AG04450 (cell line): ENCODE measurements around the gene MTTP. TPM values are rescaled to one million over a fixed set of nuclear protein-coding genes. Genes with fewer than 3 reads are reported as not detected.

ENCODE experiments used
- CTCF ChIA-PET: fragments of 300-600, 350-600 bp; formaldehyde crosslinking; extraction: SDS; loops from one replicate; lab custom pipeline; 2022; ENCODE audit warnings: antibody characterized with exemption, inconsistent platforms; lab: Charles Lee
- POLR2A ChIA-PET: fragments of 350-600 bp; formaldehyde crosslinking; extraction: SDS; loops from one replicate; lab custom pipeline; 2021; ENCODE audit warnings: antibody characterized with exemption, inconsistent platforms; lab: Yijun Ruan, JAX
- DNase-seq: peaks from one replicate; pipeline ENCODE4 v3.0.0-alpha.2; 2011; ENCODE audit warnings: low read depth, low spot score
- H3K27ac ChIP-seq: one replicate; pipeline ENCODE4 v1.5.1; 2012; ENCODE audit warnings: low read depth, low read length, control low read depth
- H3K27me3 ChIP-seq: one replicate; pipeline ENCODE4 v1.6.0; 2012; ENCODE audit warnings: low read length; ENCODE audit not compliant: control insufficient read depth, insufficient read depth
- H3K4me3 ChIP-seq: 2 replicates; pipeline ENCODE4 v1.5.1; 2011; ENCODE audit warnings: mild to moderate bottlenecking, low read depth, low read length, control low read depth
- H3K9me3 ChIP-seq: 2 replicates; pipeline ENCODE4 v1.5.1; 2012; ENCODE audit warnings: low read length; ENCODE audit not compliant: control insufficient read depth, insufficient read depth
- polyA plus RNA-seq: library from polyadenylated mRNA; depleted of rRNA; stranded (reverse); fragments of >200 nt; gene quantifications from 2 replicates; pipeline ENCODE4 v1.2.3, GENCODE V29; 2011
- TF ChIP-seq, protein P1 (sequence below): IDR thresholded peaks from 2 replicates; pipeline ENCODE4 v1.5.1; 2011; ENCODE audit warnings: low read depth, low read length, control low read depth, inconsistent platforms

MTTP gene
- polyA plus RNA-seq, 1 experiment: 0.02 TPM

DNA sequence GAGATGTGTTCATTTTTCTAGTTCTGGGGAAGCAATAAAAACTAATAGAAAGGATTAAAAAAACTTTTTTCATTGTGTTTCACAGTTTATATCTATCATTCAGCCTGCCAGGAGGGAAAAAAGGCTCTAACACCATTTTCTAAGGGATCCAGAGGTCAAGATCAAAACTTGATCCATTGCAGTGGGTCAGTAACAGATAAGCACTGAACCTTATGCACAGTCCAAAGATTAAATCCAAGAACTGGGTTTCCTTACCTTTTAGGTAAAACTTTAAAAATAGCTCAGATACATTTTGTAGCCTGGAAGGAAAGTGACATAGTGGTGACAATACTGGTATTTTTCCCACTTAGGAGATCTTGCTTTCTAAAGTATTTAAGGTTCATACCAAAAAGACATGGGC is 12.7 kb downstream of the MTTP start:
- H3K4me3 ChIP-seq: no peak overlapping the region
- H3K9me3 ChIP-seq: no peaks in the 10 kb centered on the region
- TF ChIP-seq, protein P1, sequence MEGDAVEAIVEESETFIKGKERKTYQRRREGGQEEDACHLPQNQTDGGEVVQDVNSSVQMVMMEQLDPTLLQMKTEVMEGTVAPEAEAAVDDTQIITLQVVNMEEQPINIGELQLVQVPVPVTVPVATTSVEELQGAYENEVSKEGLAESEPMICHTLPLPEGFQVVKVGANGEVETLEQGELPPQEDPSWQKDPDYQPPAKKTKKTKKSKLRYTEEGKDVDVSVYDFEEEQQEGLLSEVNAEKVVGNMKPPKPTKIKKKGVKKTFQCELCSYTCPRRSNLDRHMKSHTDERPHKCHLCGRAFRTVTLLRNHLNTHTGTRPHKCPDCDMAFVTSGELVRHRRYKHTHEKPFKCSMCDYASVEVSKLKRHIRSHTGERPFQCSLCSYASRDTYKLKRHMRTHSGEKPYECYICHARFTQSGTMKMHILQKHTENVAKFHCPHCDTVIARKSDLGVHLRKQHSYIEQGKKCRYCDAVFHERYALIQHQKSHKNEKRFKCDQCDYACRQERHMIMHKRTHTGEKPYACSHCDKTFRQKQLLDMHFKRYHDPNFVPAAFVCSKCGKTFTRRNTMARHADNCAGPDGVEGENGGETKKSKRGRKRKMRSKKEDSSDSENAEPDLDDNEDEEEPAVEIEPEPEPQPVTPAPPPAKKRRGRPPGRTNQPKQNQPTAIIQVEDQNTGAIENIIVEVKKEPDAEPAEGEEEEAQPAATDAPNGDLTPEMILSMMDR: no peak
- ChIA-PET POLR2A (no interaction called here), CTCF (no interaction called here)
- no peak overlapping the region for H3K27ac ChIP-seq
- no peak for DNase-seq
- no peaks in the 10 kb centered on the region for H3K27me3 ChIP-seq

DNA sequence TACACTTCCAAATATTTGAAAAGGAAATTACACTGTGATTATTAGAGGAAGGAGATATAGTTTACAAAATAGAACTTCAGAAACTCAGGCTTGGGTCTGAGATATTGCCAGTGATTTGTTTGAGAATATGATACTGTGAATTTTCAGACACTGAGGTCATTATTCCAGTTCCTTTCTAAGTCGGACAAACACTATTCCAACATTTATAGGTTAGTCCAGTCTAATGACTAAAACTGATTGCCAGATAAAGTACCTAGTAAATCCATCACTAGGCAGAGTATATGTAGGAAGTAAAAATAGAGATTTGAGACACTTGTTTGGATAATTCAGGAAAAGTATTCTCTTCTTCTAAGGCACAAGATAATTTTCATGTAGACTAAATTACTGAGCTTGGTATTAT is 13.2 kb downstream of the MTTP start:
- H3K4me3 ChIP-seq: no peak overlapping the region
- H3K27me3 ChIP-seq: no peaks in the 10 kb centered on the region
- ChIA-PET POLR2A (no interaction called here), CTCF (no interaction called here)
- no peak overlapping the region for H3K27ac ChIP-seq
- H3K9me3 ChIP-seq: no peaks in the 10 kb centered on the region
- TF ChIP-seq, protein P1: no peak
- DNase-seq: no peak

DNA sequence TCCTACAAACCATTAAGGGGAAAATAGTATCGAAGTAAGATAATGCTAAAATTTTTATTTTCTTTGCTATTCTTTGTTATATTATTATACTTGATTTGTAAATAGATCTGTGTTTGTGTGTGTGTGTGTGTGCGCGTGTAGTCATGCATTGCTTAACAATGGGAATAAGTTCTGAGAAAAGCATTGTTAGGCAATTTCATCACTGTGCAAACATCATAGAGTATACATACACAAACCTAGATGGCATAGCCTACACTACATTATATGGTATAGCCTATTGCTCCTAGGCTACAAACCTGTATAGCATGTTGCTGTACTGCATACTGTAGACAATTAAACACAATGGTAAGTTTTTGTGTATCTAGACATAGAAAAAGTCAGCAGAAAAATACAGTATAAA is 17.1 kb downstream of the MTTP start:
- Histone ChIP-seq H3K4me3 (no peak overlapping the region), H3K9me3 (no peaks in the 10 kb centered on the region), H3K27ac (no peak overlapping the region), H3K27me3 (no peaks in the 10 kb centered on the region)
- CTCF ChIA-PET: no interaction called here
- DNase-seq: no peak
- POLR2A ChIA-PET: no interaction called here
- TF ChIP-seq, protein P1: no peak

DNA sequence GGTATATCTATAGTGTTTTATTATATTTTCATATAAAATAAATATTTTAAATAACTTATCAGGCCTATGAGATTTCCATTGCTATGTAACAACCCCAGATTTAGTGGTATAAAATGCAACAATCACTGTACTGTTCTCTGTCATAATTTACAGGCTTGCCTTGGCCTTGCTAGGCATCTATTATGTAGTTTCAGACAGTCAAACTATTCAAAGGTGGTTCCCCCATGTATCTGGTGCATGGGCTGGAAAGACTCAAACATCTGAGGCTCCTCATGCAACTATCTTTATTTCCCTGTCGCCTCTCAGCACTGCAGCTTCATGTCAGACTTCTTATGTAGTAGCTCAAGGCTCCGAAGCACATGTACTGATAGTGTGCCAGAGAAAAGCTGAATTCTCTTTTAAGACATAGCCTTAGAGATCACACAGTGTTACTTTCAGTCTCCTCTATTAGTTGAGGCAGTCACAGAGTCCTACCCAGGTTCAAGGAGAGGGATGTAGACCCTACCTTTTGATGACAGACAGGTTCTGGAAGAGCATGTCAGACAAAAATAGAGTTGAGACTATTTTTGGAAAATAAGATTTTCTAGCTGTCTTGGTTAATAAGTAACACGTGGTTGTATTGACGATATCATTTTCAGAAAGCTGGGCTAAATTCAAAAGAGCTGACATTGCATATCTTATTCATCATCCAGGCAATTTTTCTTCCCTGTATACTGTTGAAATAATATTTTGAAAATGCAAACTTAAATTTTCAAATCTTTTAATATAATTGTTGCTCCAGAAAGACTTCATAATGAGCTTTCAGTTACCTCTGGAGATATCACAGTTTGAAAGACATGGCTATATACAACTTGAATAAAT is 19.4 kb downstream of the MTTP start:
- no peak for DNase-seq
- Histone ChIP-seq H3K27me3 (no peaks in the 10 kb centered on the region), H3K9me3 (no peaks in the 10 kb centered on the region), H3K4me3 (no peak overlapping the region), H3K27ac (no peak overlapping the region)
- CTCF ChIA-PET: no interaction called here
- TF ChIP-seq, protein P1: no peak
- POLR2A ChIA-PET: no interaction called here

DNA sequence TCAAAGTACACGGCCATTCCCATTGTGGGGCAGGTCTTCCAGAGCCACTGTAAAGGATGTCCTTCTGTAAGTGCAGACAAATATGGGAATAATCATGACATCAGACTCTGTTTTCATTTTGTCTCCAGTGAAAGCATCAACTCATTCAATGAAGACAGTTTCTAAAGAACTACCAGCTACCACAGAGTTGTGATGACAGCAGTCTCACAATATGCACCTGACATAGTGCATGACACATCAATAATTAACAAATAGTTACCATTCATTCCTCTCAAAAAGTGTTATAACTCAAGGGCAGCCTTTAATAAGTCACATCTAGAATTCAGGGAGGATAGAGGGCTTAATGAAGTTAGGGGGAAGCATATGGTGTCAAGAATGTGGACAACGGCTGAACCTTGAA is 20.2 kb downstream of the MTTP start:
- Histone ChIP-seq H3K4me3 (no peak overlapping the region), H3K27ac (no peak overlapping the region), H3K9me3 (no peaks in the 10 kb centered on the region), H3K27me3 (no peaks in the 10 kb centered on the region)
- DNase-seq: no peak
- POLR2A ChIA-PET: no interaction called here
- CTCF ChIA-PET: no interaction called here
- TF ChIP-seq, protein P1: no peak
